Measurements from ENCODE around the gene ASB18.

The ASB18 gene

DNA sequence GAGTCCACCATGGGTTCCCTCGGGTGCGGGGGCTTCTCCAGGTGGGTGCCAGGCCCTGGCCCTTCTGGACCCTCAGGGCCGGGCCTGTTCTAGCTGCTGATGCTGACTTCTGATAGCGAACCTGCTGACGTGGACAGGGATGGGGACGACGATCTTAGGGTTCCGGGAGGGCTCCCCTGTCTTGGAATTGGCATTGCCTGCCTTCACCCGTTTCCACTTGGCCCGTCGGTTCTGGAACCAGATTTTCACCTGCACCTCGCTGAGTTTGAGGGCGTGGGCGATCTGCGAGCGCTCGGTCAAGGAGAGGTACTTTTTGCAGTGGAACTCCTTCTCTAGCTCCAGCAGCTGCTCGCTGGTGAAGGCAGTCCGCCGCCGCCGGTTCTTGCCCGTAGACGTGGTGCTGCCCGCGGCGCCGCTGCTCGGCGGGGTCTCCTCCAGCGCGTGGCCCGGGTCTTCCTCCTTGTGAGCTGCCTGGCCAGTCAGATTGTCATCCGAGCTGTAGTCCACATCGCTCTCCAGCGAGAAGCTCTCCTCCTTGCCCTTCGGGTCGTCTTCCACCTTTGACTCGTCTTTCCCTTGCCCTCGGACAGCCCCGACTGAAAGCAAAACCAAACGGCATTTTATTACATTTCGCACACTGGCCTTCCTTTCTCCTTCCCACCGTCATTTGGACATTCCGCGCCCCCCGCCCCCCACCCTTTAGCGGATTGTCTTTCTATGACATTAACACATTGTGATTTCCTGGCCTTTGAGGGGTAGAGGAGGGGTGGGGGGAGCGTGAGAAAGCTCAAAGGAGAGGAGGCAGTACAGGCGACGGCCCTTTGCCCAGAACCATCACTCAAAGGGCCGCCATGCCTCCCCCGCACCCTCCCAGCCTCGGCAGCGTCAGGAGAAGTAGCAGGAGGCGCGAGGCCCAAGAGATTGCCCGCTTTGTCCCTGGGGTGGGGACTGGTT lies 98.1 kb downstream of the ASB18 start:
- Histone ChIP-seq H4K20me1 (ENCODE audit: insufficient read depth, low read length) (no peaks in the 10 kb centered on the region), H3F3A (ENCODE audit: insufficient read depth, low read length) (no peaks in the 10 kb centered on the region), H3K36me3 (ENCODE audit: insufficient read depth, low read length) (no peaks in the 10 kb centered on the region), H3K27ac (ENCODE audit: low read depth, low read length, poor library complexity, severe bottlenecking) (no peak overlapping the region), H3K9me2 (ENCODE audit: low read depth, low read length) (no peaks in the 10 kb centered on the region), H3K9ac (ENCODE audit: low read length) (no peak overlapping the region), H3K27me3 (ENCODE audit: insufficient read depth, low read length) (no peaks in the 10 kb centered on the region), H3K79me2 (ENCODE audit: insufficient read depth, low read length) (no peaks in the 10 kb centered on the region), H3K4me2 (ENCODE audit: low read length) (no peak overlapping the region), H3K4me1 (ENCODE audit: insufficient read depth, low read length, severe bottlenecking) (no peaks in the 10 kb centered on the region), H3K9me3 (ENCODE audit: low read length) (no peaks in the 10 kb centered on the region), H3K4me3 (ENCODE audit: low read depth, low read length, poor library complexity, severe bottlenecking) (no peak overlapping the region), H2AFZ (ENCODE audit: low read length) (no peak overlapping the region)
- TF ChIP-seq, protein P1, sequence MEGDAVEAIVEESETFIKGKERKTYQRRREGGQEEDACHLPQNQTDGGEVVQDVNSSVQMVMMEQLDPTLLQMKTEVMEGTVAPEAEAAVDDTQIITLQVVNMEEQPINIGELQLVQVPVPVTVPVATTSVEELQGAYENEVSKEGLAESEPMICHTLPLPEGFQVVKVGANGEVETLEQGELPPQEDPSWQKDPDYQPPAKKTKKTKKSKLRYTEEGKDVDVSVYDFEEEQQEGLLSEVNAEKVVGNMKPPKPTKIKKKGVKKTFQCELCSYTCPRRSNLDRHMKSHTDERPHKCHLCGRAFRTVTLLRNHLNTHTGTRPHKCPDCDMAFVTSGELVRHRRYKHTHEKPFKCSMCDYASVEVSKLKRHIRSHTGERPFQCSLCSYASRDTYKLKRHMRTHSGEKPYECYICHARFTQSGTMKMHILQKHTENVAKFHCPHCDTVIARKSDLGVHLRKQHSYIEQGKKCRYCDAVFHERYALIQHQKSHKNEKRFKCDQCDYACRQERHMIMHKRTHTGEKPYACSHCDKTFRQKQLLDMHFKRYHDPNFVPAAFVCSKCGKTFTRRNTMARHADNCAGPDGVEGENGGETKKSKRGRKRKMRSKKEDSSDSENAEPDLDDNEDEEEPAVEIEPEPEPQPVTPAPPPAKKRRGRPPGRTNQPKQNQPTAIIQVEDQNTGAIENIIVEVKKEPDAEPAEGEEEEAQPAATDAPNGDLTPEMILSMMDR (IDR thresholded peaks at IDR 0.05; ENCODE audit: low read length) = no peak
- TF ChIP-seq EZH2 (IDR thresholded peaks at IDR 0.05; ENCODE audit: borderline replicate concordance, low read length) = no peak

DNA sequence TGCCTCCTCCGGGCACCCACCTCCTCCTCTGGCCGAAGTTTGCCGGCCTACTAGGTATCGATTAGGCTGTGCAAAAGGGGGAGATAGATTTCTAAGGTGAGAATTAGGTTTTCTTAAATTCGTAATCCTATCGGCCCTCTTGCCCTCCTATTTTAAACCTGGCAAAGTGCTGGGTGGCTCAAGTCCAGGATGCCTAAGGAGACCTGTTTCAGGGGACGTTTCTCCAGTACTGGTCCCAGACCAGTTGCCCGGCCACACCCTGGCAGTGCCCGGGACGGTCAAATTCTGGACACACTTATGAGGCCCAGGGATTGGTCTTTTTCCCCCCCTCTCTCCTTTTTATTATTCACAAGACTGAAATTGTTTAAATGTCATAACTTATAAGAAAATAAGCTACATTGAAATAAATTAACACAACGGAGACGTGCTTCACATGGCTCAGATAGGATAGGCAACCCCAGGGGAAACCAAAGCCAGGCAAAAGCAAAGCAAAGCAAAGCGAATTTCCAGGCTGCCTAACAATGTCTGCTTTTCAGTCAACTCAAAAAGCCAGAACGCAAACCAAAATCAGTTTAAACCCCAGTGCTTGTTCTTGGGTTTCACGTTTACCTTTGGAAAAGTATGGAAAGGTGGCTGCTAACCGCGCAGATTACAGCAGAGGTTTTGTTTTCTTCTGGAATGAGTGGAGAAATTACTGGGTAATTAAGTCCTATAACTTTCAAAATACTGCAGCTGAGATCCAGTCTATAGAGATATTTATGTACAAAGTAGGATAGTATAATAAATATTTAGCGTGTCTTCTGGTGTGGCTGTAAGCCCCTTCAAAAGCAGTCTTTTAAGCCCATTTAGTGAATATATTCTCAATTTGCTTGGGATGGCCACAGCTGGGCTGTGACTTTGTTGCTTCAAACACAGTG lies 99.0 kb downstream of the ASB18 start:
- Histone ChIP-seq H3K27ac (ENCODE audit: low read depth, low read length, poor library complexity, severe bottlenecking) (no peak overlapping the region), H3K4me1 (ENCODE audit: insufficient read depth, low read length, severe bottlenecking) (no peaks in the 10 kb centered on the region), H3K79me2 (ENCODE audit: insufficient read depth, low read length) (no peaks in the 10 kb centered on the region), H3K9me3 (ENCODE audit: low read length) (no peaks in the 10 kb centered on the region), H3K27me3 (ENCODE audit: insufficient read depth, low read length) (no peaks in the 10 kb centered on the region), H3K9ac (ENCODE audit: low read length) (no peak overlapping the region), H3K4me2 (ENCODE audit: low read length) (no peak overlapping the region), H3F3A (ENCODE audit: insufficient read depth, low read length) (no peaks in the 10 kb centered on the region), H3K36me3 (ENCODE audit: insufficient read depth, low read length) (no peaks in the 10 kb centered on the region), H4K20me1 (ENCODE audit: insufficient read depth, low read length) (no peaks in the 10 kb centered on the region), H2AFZ (ENCODE audit: low read length) (no peak overlapping the region), H3K9me2 (ENCODE audit: low read depth, low read length) (no peaks in the 10 kb centered on the region), H3K4me3 (ENCODE audit: low read depth, low read length, poor library complexity, severe bottlenecking) (no peak overlapping the region)
- TF ChIP-seq, protein P1 (IDR thresholded peaks at IDR 0.05; ENCODE audit: low read length) = no peak
- no peak for TF ChIP-seq EZH2 (IDR thresholded peaks at IDR 0.05; ENCODE audit: borderline replicate concordance, low read length)

DNA sequence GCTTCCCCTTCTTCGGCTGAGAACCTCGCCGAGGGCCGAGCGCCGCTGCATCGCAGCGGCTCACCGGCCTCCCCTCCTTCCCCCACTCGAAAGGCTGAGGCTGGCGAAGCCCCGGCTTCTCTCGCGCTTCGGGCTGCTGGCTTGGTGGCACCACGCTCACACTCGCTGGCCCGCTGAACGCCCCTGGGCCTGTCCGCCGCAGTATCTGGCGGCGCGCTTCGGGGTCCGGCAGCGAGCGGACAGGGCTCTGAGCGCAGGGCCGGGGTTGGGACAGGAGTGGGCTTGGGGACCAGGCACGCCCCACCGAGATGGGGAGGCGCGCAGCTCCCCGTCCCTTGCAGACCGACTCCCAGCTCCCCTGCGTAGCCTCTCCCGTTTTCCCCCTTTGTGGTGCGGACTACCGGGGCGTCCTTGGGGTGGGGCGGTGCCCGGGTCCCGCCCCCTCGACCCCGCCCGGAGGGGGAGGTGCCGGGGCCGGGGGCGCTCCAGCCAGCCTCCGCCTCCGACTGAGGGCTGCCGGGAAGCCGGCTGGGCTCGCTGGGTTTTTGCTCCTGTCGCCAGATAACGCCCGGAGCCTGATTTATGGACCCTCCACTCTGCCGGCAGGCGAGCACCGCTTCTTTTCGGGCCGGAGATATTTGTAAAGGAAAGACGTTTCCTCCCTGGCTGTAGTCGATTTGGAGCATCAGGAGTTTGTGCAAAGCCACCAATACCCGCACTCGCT lies 99.8 kb downstream of the ASB18 start:
- H4K20me1 ChIP-seq (ENCODE audit: insufficient read depth, low read length) = no peaks in the 10 kb centered on the region
- H2AFZ ChIP-seq (ENCODE audit: low read length) = no peak overlapping the region
- no peaks in the 10 kb centered on the region for H3F3A ChIP-seq (ENCODE audit: insufficient read depth, low read length)
- no peak overlapping the region for H3K9ac ChIP-seq (ENCODE audit: low read length)
- no peaks in the 10 kb centered on the region for H3K9me3 ChIP-seq (ENCODE audit: low read length)
- no peaks in the 10 kb centered on the region for H3K36me3 ChIP-seq (ENCODE audit: insufficient read depth, low read length)
- H3K27me3 ChIP-seq (ENCODE audit: insufficient read depth, low read length) = no peaks in the 10 kb centered on the region
- H3K79me2 ChIP-seq (ENCODE audit: insufficient read depth, low read length) = no peaks in the 10 kb centered on the region
- H3K27ac ChIP-seq (ENCODE audit: low read depth, low read length, poor library complexity, severe bottlenecking) = no peak overlapping the region
- H3K9me2 ChIP-seq (ENCODE audit: low read depth, low read length) = no peaks in the 10 kb centered on the region
- H3K4me1 ChIP-seq (ENCODE audit: insufficient read depth, low read length, severe bottlenecking) = no peaks in the 10 kb centered on the region
- no peak for TF ChIP-seq EZH2 (IDR thresholded peaks at IDR 0.05; ENCODE audit: borderline replicate concordance, low read length)
- TF ChIP-seq, protein P1 (IDR thresholded peaks at IDR 0.05; ENCODE audit: low read length) = no peak
- no peak overlapping the region for H3K4me3 ChIP-seq (ENCODE audit: low read depth, low read length, poor library complexity, severe bottlenecking)
- H3K4me2 ChIP-seq (ENCODE audit: low read length) = no peak overlapping the region

Data from OCI-LY1 (cell line).